CD14-positive monocyte (primary cell): ENCODE results near the gene HOXA5. TPM values are rescaled to one million over a fixed set of nuclear protein-coding genes. Genes with fewer than 3 reads are reported as not detected.

Experiments
- DNase-seq, 3 donors: peaks; one replicate each; pipeline ENCODE4 v3.0.0-alpha.2; 2011 to 2022
- H2AFZ ChIP-seq: 2 replicates; pipeline ENCODE4 v1.6.0; 2012; ENCODE audit warnings: mild to moderate bottlenecking, low read depth, low read length, inconsistent platforms; ENCODE audit not compliant: insufficient read depth, poor library complexity, severe bottlenecking
- H3K27ac ChIP-seq, 2 donors: 1 replicate in 1 of 2; 2 replicates in 1 of 2; pipeline ENCODE4 v1.5.1; 2012 to 2013; ENCODE audit warnings: low read length in 2 of 2, control low read depth in 1 of 2, inconsistent platforms in 1 of 2, low read depth in 1 of 2, mild to moderate bottlenecking in 1 of 2
- H3K27me3 ChIP-seq, 2 donors: one replicate each; pipeline versions ENCODE4 v1.6.0 to v1.6.1; 2011 to 2013; ENCODE audit warnings: low read length in 2 of 2; ENCODE audit not compliant: control insufficient read depth in 2 of 2, insufficient read depth in 2 of 2
- H3K36me3 ChIP-seq, 2 donors: replicated peaks in 1 of 2; 1 replicate in 1 of 2; 2 replicates in 1 of 2; pipeline versions ENCODE4 v1.5.1 to v1.6.1; 2012 to 2013; ENCODE audit warnings: low read length in 2 of 2, control low read depth in 1 of 2, inconsistent platforms in 1 of 2, mild to moderate bottlenecking in 1 of 2; ENCODE audit not compliant: insufficient read depth in 2 of 2, control insufficient read depth in 1 of 2
- H3K4me1 ChIP-seq, 2 donors: 1 replicate in 1 of 2; 2 replicates in 1 of 2; pipeline versions ENCODE4 v1.5.1 to v1.6.1; 2012 to 2013; ENCODE audit warnings: low read length in 2 of 2, control low read depth in 1 of 2, inconsistent platforms in 1 of 2, mild to moderate bottlenecking in 1 of 2, moderate library complexity in 1 of 2; ENCODE audit not compliant: insufficient read depth in 2 of 2, control insufficient read depth in 1 of 2
- H3K4me2 ChIP-seq: replicated peaks from 2 replicates; pipeline ENCODE3; 2012; ENCODE audit warnings: low read length, moderate library complexity, mild to moderate bottlenecking; ENCODE audit not compliant: poor library complexity, severe bottlenecking; ENCODE audit errors: extremely low read depth
- H3K4me3 ChIP-seq, 3 experiments: fragments of 200-600 bp in 1 of 3; sonication (generic) in 1 of 3; replicated peaks in 1 of 3; 1 replicate in 2 of 3; 2 replicates in 1 of 3; pipeline ENCODE4 v1.5.1; 2011 to 2013; ENCODE audit warnings: low read length in 3 of 3, mild to moderate bottlenecking in 3 of 3, control low read depth in 2 of 3, low read depth in 2 of 3, inconsistent platforms in 1 of 3, moderate library complexity in 1 of 3
- H3K79me2 ChIP-seq: 2 replicates; pipeline ENCODE4 v1.6.0; 2012; ENCODE audit warnings: mild to moderate bottlenecking, control low read depth, inconsistent platforms, low read length, moderate library complexity; ENCODE audit not compliant: insufficient read depth
- H3K9ac ChIP-seq: 2 replicates; pipeline ENCODE4 v1.6.0; 2017; ENCODE audit warnings: low read length, mild to moderate bottlenecking; ENCODE audit not compliant: insufficient read depth, poor library complexity, severe bottlenecking
- H3K9me3 ChIP-seq, 2 donors: replicated peaks in 1 of 2; 1 replicate in 1 of 2; 2 replicates in 1 of 2; pipeline versions ENCODE4 v1.5.1 to v1.6.1; 2012 to 2013; ENCODE audit warnings: low read length in 2 of 2, control low read depth in 1 of 2; ENCODE audit not compliant: control insufficient read depth in 1 of 2, insufficient read depth in 1 of 2
- H4K20me1 ChIP-seq: 2 replicates; pipeline ENCODE4 v1.6.0; 2012; ENCODE audit warnings: mild to moderate bottlenecking, low read length, control low read depth, moderate library complexity; ENCODE audit not compliant: insufficient read depth
- H3K27ac Mint-ChIP-seq, 7 donors: one replicate each; pipeline ENCODE4 v1.8.0; 2020; ENCODE audit warnings: mild to moderate bottlenecking in 7 of 7, mixed read lengths in 7 of 7, moderate library complexity in 6 of 7, inconsistent platforms in 2 of 7
- H3K27me3 Mint-ChIP-seq, 3 donors: one replicate each; pipeline ENCODE4 v1.8.0; 2021 to 2022; ENCODE audit warnings: low read depth in 3 of 3, mild to moderate bottlenecking in 3 of 3, mixed read lengths in 3 of 3, moderate library complexity in 3 of 3, inconsistent platforms in 1 of 3
- H3K36me3 Mint-ChIP-seq, 2 donors: one replicate each; pipeline ENCODE4 v1.8.0; 2020; ENCODE audit warnings: mixed read lengths in 2 of 2, inconsistent platforms in 1 of 2, mild to moderate bottlenecking in 1 of 2
- H3K4me1 Mint-ChIP-seq: one replicate; pipeline ENCODE4 v1.8.0; 2020; ENCODE audit warnings: mild to moderate bottlenecking, mixed read lengths
- H3K4me3 Mint-ChIP-seq, 2 donors: one replicate each; pipeline ENCODE4 v1.8.0; 2020; ENCODE audit warnings: mild to moderate bottlenecking in 2 of 2, mixed read lengths in 2 of 2, moderate library complexity in 1 of 2
- H3K9me3 Mint-ChIP-seq, 7 donors: one replicate each; pipeline ENCODE4 v1.8.0; 2020 to 2022; ENCODE audit warnings: mixed read lengths in 7 of 7, mild to moderate bottlenecking in 6 of 7, moderate library complexity in 6 of 7, inconsistent platforms in 2 of 7
- CTCF ChIP-seq: fragments of 200-600 bp; IDR thresholded peaks from one replicate; pipeline ENCODE4 v1.8.0; 2022; ENCODE audit warnings: antibody characterized with exemption, mild to moderate bottlenecking
- WGBS: methylation state at CpG from one replicate; pipeline ENCODE4 v1.1.5; 2013; ENCODE audit warnings: missing lambda C conversion rate; ENCODE audit not compliant: insufficient coverage; 5-methylcytosine and 5-hydroxymethylcytosine counted together
- intact Hi-C, 2 donors: fragments of 100-400 bp; cut with micrococcal nuclease; formaldehyde crosslinking; loops; one replicate each; pipeline versions ENCODE4 v1.15.0 to v1.15.1; 2023
- polyA plus RNA-seq, 3 donors: library from polyadenylated mRNA; depleted of rRNA in 1 of 3; unstranded in 2 of 3; stranded (reverse) in 1 of 3; fragments of 300-500 nt in 2 of 3; fragments of >200 nt in 1 of 3; fragmentation: Illumina TruSeq in 2 of 3; gene quantifications; 1 replicate in 2 of 3; 2 replicates in 1 of 3; pipeline ENCODE4 v1.2.3, GENCODE V29; 2012 to 2021

The HOXA5 gene
- polyA plus RNA-seq, 3 donors = 0.85 to 3.0 (median 1.8) TPM

GRCh38 chr7:27147199-27148030 is 3.9 kb upstream of the HOXA5 start, which contains the start of gene HOXA6:
Gene HOXA6 (minus strand): TSS chr7:27147774. CDS start chr7:27147749, 25 bp downstream.
- WGBS = 15% methylated on average over 63 of the region's 63 CpGs
- Histone ChIP-seq H3K9ac (no peak within 1 kb of the TSS), H3K4me1 (peaks cover 37 to 43% of the 10 kb centered on the region in 2 donors), H3K4me3 (peak within 1 kb of the TSS in 2 of 3 experiments; percentile 21 to 52), H3K27ac (no peak within 1 kb of the TSS), H3K36me3 (no peaks in the 10 kb centered on the region), H3K27me3 (peaks cover 58 to 89% of the 10 kb centered on the region in 2 donors), H3K79me2 (no peaks in the 10 kb centered on the region), H3K9me3 (peaks cover 26 to 43% of the 10 kb centered on the region in 2 donors), H2AFZ (peak within 1 kb of the TSS; percentile 25), H4K20me1 (no peaks in the 10 kb centered on the region), H3K4me2 (peak within 1 kb of the TSS; percentile 50)
- peaks cover 44% of the 10 kb centered on the region for H3K4me1 Mint-ChIP-seq
- TF ChIP-seq CTCF = no peak
- DNase-seq = no peak
- H3K9me3 Mint-ChIP-seq = peaks cover 13 to 61% (median 42%) of the 10 kb centered on the region in 7 donors
- H3K27ac Mint-ChIP-seq = peak within 1 kb of the TSS in 1 of 7 donors; percentile 31
- H3K36me3 Mint-ChIP-seq = peaks cover 12 to 25% of the 10 kb centered on the region in 2 donors
- intact Hi-C loops = no loop called here
- peaks cover 82 to 95% (median 93%) of the 10 kb centered on the region in 3 donors for H3K27me3 Mint-ChIP-seq
- H3K4me3 Mint-ChIP-seq = peak within 1 kb of the TSS; percentile 67 to 92

- Histone ChIP-seq H3K27me3 (peaks cover 51 to 87% of the 10 kb centered on the region in 2 donors), H4K20me1 (no peaks in the 10 kb centered on the region), H3K4me2 (peak overlapping the region; percentile 50), H3K36me3 (no peaks in the 10 kb centered on the region), H2AFZ (peak overlapping the region; percentile 25), H3K27ac (no peak overlapping the region), H3K79me2 (no peaks in the 10 kb centered on the region), H3K9ac (no peak overlapping the region), H3K9me3 (peaks cover 26 to 36% of the 10 kb centered on the region in 2 donors), H3K4me1 (peaks cover 29 to 35% of the 10 kb centered on the region in 2 donors), H3K4me3 (peak overlapping the region in 1 of 3 experiments; percentile 52)
- Mint-ChIP-seq H3K27me3 (peaks cover 74 to 91% (median 91%) of the 10 kb centered on the region in 3 donors), H3K27ac (no peak overlapping the region), H3K4me1 (peaks cover 36% of the 10 kb centered on the region), H3K4me3 (peak overlapping the region in 1 of 2 donors; percentile 92), H3K9me3 (peaks cover 13 to 57% (median 42%) of the 10 kb centered on the region in 7 donors), H3K36me3 (peaks cover 11 to 23% of the 10 kb centered on the region in 2 donors)
- DNase-seq = no peak
- WGBS = 77% methylated on average over 3 of the region's 5 CpGs
- no peak for TF ChIP-seq CTCF
- intact Hi-C loops = no loop called here
These were observed 3.2 kb upstream of the HOXA5 start for GRCh38 chr7:27146491-27147198.
